ENCODE results near the gene GHRH. TPM values are rescaled to one million over a fixed set of nuclear protein-coding genes. Genes with fewer than 3 reads are reported as not detected.

GHRH gene
- total and polyA plus RNA-seq, 9 donors = not detected

Other genes with a start within 250 kb of the GHRH start
- gene RBL1, start 165.8 kb downstream of the GHRH start, total RNA-seq = 10.8 TPM
- 10 to 100 TPM in 1 of 8 donors, 1 to 10 TPM in 7; 4.9 to 10.2 (median 7.5) TPM for gene RBL1, start 165.8 kb downstream of the GHRH start, polyA plus RNA-seq (ENCODE audit: insufficient read depth in 1 of 8, insufficient read length in 8 of 8, low replicate concordance in 1 of 8)
- gene RPN2, start 82.5 kb downstream of the GHRH start, total RNA-seq = 135 TPM
- gene RPN2, start 82.5 kb downstream of the GHRH start, polyA plus RNA-seq (ENCODE audit: insufficient read depth in 1 of 8, insufficient read length in 8 of 8, low replicate concordance in 1 of 8) = 100 to 1,000 TPM; 147 to 247 (median 181) TPM
- gene MROH8, start 82.3 kb downstream of the GHRH start, total RNA-seq = 4.5 TPM
- 1 to 10 TPM; 3.7 to 5.7 (median 4.7) TPM for gene MROH8, start 82.3 kb downstream of the GHRH start, polyA plus RNA-seq (ENCODE audit: insufficient read depth in 1 of 8, insufficient read length in 8 of 8, low replicate concordance in 1 of 8)
- gene MANBAL, start 27.8 kb upstream of the GHRH start, total RNA-seq = 11.6 TPM
- gene MANBAL, start 27.8 kb upstream of the GHRH start, polyA plus RNA-seq (ENCODE audit: insufficient read depth in 1 of 8, insufficient read length in 8 of 8, low replicate concordance in 1 of 8) = 10 to 100 TPM; 33.3 to 47.7 (median 39.5) TPM
- gene SRC, start 84.3 kb upstream of the GHRH start, total RNA-seq = 8.6 TPM
- 10 to 100 TPM; 12.2 to 25.4 (median 16.9) TPM for gene SRC, start 84.3 kb upstream of the GHRH start, polyA plus RNA-seq (ENCODE audit: insufficient read depth in 1 of 8, insufficient read length in 8 of 8, low replicate concordance in 1 of 8)